KOPT-K1 (cell line): ENCODE measurements around the gene NEIL1.
"Not testable (repeated sequence)": the region's sequence is repeated elsewhere in the genome, so short reads cannot be mapped to it uniquely, and the experiment has no call there.

Source experiments
- H3K27ac ChIP-seq: fragments of 200-600 bp; sonication (generic); 2 replicates; pipeline ENCODE4 v1.5.1; 2016; ENCODE audit warnings: antibody characterized with exemption, mild to moderate bottlenecking, low read depth, low read length; ENCODE audit not compliant: poor library complexity, severe bottlenecking
- H3K36me3 ChIP-seq: fragments of 200-600 bp; sonication (generic); 2 replicates; pipeline ENCODE4 v1.5.1; 2017; ENCODE audit warnings: antibody characterized with exemption, mild to moderate bottlenecking, low read length, moderate library complexity; ENCODE audit not compliant: insufficient read depth
- H3K9me3 ChIP-seq: fragments of 200-600 bp; sonication (generic); 2 replicates; pipeline ENCODE4 v1.5.1; 2017; ENCODE audit warnings: antibody characterized with exemption, low read length, mild to moderate bottlenecking; ENCODE audit not compliant: insufficient read depth, poor library complexity, severe bottlenecking

Gene NEIL1

DNA sequence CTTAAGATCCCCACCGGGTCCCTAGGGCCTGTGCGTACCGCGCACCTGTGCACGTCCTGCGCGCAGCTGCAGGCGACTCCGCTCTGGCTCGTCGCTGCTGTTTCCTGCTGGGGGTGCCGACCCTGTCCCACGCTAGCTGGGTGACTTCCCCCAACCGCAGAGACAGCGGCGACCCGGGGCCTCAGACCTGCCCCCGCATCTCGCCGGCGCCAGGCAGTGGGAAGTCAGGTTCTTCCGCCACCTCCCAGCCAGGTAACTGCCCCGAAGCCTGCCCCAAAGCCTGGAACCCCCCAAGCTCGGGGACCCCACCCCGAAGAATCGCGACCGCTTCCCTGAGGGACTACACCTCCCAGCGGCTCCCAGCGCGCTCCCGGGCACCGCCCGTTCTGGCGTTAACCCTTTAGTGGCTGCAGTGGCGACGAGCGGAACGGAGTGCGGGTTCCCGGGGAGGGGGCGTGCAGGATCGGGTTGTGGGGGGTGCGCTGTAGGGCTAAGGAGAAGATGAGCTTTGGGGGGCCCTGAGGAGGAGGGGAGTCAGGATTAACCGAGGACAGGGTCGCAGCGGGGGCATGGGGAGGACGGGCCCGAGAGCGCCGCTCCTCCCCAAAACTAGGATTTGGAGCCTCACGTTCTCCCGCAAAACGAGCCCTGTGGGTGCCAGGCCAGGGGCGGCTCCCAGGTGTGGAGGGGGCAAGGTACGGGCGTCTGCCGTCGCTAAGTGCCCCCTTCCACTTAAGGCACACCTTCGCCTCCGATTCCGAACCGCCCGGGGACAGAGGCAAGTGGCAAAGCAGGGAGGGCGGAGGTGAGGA, 589 bp downstream of the NEIL1 start:
- Histone ChIP-seq H3K36me3 (no peaks in the 10 kb centered on the region), H3K27ac (peak overlapping the region; percentile 24)

DNA sequence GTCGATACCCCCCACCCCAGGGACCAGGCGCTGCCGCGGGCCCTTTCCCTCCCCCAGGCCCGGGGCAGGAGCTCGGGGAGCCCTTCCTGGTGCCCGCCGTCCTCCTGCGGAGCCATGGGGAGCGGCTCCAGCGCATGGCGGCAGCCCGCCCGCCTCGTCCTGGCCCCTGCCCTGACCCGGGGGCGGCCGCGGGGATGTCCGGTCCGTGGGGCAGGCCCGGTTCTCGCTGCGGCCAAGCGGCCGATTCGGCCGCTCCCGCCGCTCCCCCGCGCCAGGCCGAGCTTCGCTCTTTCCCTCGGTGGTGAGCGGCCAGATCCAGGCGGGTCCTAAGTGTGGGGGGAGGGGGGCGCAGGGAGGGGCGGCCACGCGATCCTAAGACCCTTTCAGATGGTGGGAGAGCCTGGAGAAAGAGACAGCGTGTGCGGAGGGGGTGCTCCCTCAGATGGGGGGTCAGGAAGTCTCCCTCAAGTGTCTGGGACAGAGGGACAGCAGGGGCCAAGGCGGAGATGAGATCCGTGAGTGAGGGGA, 1.3 kb downstream of the NEIL1 start:
- peaks cover 27% of the 10 kb centered on the region for H3K9me3 ChIP-seq
- H3K27ac ChIP-seq = no peak overlapping the region
- H3K36me3 ChIP-seq = no peaks in the 10 kb centered on the region

More for the DNA sequence above, 589 bp downstream of the NEIL1 start:
- H3K9me3 ChIP-seq = peaks cover 27% of the 10 kb centered on the region

DNA sequence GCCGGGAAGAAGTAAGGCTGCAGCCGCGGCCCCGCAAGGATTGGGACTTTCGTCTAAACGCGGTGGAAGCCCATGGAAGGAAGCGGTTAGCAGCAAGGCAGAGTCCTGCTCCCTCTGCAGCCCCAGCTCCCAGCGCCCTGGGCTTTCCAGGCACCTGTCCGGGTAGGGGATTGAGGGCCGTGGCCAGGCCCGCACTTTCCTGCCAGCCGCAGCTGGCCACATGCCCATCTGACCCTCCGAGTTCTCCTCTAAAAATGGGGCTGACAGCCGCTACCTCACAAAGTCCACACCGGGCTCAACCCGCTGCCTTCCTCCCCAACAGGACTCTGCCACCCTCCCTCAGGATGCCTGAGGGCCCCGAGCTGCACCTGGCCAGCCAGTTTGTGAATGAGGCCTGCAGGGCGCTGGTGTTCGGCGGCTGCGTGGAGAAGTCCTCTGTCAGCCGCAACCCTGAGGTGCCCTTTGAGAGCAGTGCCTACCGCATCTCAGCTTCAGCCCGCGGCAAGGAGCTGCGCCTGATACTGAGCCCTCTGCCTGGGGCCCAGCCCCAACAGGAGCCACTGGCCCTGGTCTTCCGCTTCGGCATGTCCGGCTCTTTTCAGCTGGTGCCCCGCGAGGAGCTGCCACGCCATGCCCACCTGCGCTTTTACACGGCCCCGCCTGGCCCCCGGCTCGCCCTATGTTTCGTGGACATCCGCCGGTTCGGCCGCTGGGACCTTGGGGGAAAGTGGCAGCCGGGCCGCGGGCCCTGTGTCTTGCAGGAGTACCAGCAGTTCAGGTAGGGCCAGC, 1.9 kb downstream of the NEIL1 start:
- H3K27ac ChIP-seq = no peak overlapping the region
- peaks cover 27% of the 10 kb centered on the region for H3K9me3 ChIP-seq

DNA sequence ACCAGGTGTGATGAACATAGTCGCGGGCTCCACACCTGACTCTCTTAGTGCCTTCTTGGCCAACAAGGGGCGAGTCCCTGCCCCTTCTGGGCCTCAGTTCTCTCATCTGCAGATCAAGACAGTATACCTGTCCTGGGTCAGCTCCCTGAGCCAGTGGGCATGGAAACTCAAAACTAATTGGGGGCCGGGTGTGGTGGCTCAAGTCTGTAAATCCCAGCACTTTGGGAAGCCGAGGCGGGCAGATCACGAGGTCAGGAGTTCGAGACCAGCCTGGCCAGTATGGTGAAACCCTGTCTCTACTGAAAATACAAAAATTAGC, 2.5 kb downstream of the NEIL1 start:
- not testable (repeated sequence) for H3K36me3 ChIP-seq, H3K27ac ChIP-seq
- H3K9me3 ChIP-seq = peaks cover 27% of the 10 kb centered on the region

More for the DNA sequence above, 1.9 kb downstream of the NEIL1 start:
- H3K36me3 ChIP-seq = no peaks in the 10 kb centered on the region

DNA sequence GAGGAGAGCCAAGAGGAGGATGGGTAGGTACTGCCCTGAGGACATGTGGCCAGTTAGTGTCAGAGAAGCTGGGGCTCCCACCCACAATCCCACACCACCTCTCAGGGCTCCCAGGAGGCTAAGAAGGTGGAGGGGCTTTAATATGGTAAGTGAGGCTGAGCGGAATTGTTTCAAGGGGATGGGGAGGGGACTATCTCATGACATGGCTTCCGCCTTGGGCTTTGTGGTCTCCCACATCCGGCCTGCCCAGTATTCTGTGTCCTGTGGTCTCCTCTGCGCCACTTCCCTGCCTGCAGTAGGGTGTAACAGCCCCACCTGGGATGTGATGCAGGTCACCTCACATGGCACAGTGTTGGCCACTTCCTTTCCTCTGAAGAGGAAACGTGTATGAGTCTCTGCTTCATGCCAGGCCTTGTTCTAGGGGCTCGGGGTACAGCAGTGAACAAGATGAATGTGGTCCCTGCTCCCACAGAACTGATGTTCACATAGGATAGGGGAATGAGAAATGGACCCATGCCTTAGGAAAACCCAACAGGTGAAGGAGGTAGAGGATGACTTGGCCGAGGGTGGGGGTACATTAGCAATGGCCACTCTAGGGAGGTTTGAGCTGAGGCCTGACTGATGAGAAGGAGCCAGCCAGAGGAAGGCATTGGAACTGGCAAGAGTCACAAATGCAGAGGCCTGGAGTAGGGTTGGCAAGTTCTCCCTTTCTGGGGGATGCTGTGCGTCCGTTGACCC, 3.2 kb downstream of the NEIL1 start:
- H3K9me3 ChIP-seq = peaks cover 27% of the 10 kb centered on the region
- peaks cover 3% of the 10 kb centered on the region; the same call in 1 of the 2 replicates for H3K36me3 ChIP-seq
- H3K27ac ChIP-seq = no peak overlapping the region

DNA sequence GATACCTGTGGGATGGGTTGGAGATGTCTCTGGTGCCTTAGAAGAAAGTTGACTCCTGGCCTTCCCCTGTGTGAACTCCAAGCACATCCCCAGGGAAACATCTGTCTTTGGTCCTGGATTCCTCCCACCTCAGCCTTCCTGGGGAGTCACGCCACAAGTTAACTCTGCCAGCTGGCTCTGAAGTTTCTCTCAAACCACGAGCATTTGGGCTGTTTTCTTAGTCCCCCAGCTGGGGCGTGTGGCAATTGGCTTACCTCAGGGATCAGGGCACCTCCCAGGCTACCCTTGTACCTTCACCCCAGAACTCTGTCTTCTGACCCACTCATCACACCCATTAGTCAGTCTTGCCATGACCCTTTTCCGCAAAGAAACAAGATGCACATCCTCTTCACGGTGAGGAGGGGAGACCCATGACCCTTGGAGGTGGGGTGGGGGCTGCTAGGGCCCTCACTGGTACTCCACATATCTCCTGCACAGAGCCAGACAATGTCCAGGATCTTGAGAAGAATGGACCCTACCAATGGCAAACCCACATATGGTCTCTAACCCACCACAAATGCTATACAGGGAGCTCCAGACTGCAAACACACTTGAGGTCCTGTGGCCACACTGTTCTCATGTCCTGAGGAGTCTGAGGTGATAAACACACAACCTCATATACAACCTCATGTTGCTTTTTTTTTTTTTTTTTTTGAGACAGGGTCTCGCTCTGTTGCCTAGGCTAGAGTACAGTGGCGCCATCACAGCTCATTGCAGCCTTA, 3.9 kb downstream of the NEIL1 start:
- H3K9me3 ChIP-seq = peaks cover 27% of the 10 kb centered on the region
- peaks cover 5% of the 10 kb centered on the region; the same call in 1 of the 2 replicates for H3K36me3 ChIP-seq
- H3K27ac ChIP-seq = no peak overlapping the region

DNA sequence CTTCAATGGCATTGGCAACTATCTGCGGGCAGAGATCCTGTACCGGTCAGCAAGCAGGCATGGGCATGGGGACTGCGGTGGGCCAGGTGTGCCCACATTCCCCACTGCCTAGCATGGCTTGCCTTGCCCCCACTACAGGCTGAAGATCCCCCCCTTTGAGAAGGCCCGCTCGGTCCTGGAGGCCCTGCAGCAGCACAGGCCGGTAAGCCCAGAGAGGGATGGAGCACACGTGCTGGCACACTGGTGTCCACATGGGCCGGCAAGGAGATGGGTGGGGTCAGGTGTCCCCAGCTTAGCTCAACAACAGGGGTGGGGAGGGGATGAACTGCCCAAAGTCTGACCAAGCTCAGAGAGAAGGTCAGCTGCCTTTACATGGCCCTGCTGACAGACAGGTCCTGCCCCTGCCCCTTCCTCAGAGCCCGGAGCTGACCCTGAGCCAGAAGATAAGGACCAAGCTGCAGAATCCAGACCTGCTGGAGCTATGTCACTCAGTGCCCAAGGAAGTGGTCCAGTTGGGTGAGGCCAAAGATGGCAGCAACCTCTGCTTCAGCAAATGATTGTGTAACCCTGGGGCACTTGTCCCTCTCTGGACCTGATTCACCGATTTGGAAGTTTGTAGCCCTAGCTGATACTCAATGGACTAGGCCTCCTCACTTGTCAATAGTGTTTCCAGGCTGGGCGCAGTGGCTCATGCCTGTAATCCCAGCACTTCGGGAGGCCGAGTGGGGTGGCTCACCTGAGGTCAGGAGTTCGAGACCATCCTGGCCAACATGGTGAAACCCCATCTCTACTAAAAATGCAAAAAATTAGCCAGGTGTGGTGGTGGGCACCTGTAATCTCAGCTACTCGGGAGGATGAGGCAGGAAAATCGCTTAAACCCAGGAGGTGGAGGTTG, 5.6 kb downstream of the NEIL1 start:
- Histone ChIP-seq H3K27ac (no peak overlapping the region), H3K9me3 (peaks cover 27% of the 10 kb centered on the region), H3K36me3 (peaks cover 13% of the 10 kb centered on the region; the same call in 1 of the 2 replicates)

DNA sequence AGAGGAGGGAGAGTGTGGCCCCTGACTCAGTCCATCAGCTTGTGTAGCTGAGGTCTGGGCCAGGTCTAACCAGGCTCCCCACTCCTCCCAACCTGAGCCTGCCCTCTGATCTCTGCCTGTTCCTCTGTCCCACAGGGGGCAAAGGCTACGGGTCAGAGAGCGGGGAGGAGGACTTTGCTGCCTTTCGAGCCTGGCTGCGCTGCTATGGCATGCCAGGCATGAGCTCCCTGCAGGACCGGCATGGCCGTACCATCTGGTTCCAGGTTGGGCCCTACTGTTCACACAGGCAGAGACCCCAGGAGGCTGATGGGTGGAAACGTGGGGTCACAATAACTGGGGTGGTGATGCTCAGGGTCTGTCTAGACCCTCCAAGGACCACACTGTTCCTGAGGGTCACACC, 6.8 kb downstream of the NEIL1 start:
- Histone ChIP-seq H3K9me3 (peaks cover 18% of the 10 kb centered on the region), H3K27ac (no peak overlapping the region), H3K36me3 (peaks cover 21% of the 10 kb centered on the region; the same call in 1 of the 2 replicates)

DNA sequence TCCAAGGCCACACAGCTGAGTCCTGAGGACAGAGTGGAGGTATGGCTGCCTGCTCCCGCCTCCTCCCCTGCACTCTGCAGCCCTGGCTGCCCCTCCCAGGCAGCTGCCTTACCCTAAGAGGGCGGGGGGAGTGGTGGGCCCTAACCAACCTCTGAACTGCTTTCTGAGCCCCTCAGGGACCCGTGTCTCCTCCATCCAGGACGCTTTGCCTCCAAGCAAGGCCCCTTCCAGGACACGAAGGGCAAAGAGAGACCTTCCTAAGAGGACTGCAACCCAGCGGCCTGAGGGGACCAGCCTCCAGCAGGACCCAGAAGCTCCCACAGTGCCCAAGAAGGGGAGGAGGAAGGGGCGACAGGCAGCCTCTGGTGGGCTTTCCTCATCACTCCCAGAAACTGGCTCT, 7.6 kb downstream of the NEIL1 start:
- Histone ChIP-seq H3K9me3 (peaks cover 10% of the 10 kb centered on the region), H3K27ac (no peak overlapping the region), H3K36me3 (peaks cover 29% of the 10 kb centered on the region; the same call in 1 of the 2 replicates)

DNA sequence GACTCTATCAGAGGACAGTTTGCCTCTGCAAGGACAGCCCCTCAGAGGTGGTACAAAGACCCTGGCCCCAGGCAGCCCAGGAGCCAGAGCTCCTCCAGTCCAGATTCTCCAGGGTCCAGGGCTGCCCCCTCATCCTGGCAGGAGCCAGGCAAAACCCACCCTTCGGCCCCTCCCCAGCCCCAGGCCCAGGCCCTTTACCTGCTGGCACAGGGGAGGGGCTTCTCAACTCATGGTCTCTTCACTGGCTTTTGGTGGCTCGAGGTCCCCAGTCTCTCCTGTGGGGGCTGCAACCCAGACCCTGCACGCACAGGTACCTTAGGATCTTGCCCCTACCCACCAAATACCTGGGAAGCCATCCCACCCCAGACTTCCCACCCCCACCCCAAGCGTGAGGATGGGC, 8.5 kb downstream of the NEIL1 start:
- peaks cover under 1% of the 10 kb centered on the region for H3K9me3 ChIP-seq
- peaks cover 35% of the 10 kb centered on the region; the same call in 1 of the 2 replicates for H3K36me3 ChIP-seq
- no peak overlapping the region for H3K27ac ChIP-seq

DNA sequence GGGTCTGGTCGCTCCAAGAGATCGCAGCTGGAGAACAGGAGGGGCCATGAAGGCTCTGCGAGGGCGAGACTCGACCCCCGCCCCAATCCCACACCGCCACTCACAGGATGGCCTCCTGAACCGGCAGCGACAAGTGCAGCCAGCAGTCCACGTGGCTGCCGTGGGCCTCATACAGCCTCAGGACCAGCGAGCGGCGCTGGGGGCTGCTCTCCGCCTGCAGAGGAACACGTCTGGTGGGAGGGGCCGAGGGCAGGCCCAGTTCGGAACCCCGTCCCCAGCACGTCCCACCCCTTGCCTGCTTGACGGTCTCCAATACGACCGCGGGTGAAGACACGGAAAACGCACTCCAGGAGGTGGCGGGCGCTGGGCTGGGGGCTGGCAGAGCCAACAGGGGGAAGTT, 9.2 kb downstream of the NEIL1 start:
- Histone ChIP-seq H3K36me3 (peaks cover 35% of the 10 kb centered on the region; the same call in 1 of the 2 replicates), H3K27ac (no peak overlapping the region), H3K9me3 (no peaks in the 10 kb centered on the region)

DNA sequence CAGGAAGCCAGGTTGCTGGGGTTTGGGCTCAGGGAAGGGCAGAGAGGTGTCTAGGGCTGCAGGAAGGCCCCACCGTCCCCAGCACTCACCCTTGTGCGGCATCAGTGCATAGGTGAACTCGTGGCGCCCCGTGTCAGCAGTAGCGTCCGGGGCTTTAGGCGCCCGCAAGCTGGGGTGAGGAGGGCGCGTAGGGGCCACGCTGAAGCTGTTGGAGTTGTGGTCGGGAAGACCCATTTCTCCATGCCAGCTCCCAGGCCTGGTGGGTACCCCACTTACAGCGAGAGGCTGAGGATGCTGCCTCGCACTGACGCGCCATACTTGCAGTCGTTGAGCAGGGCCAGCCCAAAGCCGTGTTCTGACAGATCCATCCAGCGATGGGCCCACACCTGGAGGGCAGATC, 9.7 kb downstream of the NEIL1 start:
- Histone ChIP-seq H3K27ac (no peak overlapping the region), H3K9me3 (no peaks in the 10 kb centered on the region), H3K36me3 (peaks cover 40% of the 10 kb centered on the region; the same call in 1 of the 2 replicates)

DNA sequence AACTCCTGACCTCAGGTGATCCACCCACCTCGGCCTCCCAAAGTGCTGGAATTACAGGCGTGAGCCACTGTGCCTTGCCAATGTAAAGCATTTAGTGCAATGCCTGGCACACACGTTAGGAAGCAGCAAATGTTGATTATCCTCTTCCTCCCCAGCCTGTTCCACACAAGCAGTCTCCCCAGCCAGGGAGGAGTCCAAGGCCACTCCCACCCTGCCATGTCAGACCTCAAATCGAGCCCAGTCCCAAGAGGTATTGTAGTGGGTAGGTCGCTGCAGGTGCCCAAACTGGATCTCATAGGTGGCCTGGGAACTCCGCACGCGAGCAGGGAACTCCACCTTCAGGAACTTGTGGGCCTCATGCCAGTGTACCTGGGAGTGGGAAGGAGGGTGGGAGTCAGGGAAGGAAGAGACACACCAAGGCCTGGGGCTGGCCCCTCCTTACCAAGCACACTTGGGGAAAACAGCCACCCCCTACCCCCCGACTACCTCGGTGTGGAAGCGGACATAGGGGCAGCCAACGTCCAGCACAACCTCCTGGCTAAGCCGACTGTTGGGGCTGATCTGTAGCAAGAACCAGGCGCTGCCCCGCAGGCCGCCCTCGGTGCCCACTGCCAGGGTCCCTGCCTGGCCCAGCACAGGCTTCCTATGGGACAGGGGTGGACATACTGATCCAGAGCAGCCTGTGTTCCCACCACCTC, 11.3 kb downstream of the NEIL1 start:
- peaks cover 50% of the 10 kb centered on the region; the same call in 1 of the 2 replicates for H3K36me3 ChIP-seq

More for the DNA sequence above, 11.3 kb downstream of the NEIL1 start:
- no peaks in the 10 kb centered on the region for H3K9me3 ChIP-seq
- H3K27ac ChIP-seq = no peak overlapping the region
